Activated effector memory CD4-positive, alpha-beta T cell treated with anti-CD3 and anti-CD28 coated beads, Interleukin-2, amount 50 U/mL, for 16 hours (primary cell): ENCODE measurements around the gene PTPRM.

ENCODE experiments used
- DNase-seq: peaks from one replicate; pipeline ENCODE4 v3.0.0-alpha.2; 2020

The PTPRM gene

DNA sequence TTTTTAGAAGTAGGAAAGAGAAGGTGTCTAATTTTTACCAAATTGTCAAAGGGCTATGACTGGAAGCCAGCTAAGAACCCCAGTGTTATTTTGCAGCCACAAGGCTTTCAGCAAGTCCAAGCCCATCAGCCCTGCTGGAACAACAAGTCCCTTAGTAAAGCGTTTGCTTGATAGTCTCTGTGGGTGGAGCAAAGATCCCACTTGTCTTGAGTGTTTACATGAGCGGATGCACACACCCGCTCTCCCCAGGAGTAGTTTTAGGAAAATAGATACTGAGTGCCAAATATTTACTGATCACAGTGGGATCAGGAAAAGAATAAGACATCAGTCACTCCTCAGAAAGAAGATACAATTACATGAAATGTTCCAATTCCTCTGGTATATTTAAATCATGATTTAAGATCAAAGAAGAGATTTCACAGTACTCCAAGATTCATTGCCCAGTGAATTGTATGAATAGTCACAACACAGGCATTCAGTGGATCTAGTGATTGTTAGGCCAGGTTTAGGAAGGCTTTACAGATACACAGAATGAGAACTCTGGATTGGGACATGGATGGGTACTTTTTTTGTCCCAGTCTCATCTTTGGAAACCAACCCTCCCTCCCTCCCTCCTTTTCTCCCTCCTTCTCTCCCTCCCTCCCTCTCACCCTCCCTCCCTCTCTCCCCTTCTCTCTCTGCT, 514.9 kb downstream of the PTPRM start:
- DNase-seq = no peak

GRCh38 chr18:8084160-8084559, 517.0 kb downstream of the PTPRM start:
- no peak for DNase-seq

- no peak for DNase-seq
These were observed 521.5 kb downstream of the PTPRM start for GRCh38 chr18:8088626-8089025.

DNA sequence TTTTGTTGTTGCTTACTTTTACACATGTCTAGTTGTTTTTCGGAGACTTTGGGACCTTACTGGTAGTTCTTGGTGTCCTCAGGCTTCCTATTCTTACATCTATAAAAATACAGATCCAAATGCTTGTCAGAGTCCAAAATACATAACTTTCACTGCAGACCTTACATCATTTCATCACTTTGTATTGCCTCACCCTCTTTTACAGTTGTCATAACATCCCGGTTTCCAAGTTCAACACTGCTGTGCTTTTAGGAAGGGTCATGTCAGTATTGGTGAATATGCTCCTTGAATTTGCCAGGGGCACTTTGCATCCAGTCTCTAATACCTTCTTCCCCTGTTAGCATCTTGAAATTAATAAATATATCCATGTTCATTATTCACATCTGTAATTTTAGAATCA, 523.9 kb downstream of the PTPRM start:
- no peak for DNase-seq

DNA sequence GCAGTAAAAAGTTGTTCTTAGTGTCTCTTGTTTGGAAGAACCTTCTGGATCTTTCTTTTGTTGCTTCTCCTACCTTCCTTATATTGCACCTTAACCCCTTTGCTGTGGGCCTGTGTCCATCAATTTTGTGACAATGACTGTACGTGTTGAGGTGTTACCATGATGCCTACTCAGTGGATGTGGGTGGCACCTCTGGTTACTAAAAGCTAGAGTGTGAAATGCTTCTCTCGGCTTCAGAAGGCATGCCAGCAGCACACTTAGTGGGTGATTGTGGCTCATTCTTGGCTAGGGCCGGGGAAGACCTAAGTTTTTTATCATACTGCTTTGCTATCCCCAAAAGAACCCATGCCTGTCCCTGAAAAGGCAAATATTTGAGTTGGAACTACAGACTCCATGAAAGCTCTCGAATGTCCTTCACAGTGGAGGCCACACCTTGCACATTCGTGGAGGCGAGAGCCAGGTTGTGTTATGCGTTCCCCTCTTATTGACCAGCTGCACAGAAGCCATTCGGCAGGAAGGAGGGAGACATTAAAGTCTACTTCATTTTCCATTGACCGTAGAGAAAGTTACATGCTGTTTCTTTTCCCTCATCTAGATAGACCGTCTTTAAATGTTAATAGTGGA, 528.9 kb downstream of the PTPRM start:
- no peak for DNase-seq

DNA sequence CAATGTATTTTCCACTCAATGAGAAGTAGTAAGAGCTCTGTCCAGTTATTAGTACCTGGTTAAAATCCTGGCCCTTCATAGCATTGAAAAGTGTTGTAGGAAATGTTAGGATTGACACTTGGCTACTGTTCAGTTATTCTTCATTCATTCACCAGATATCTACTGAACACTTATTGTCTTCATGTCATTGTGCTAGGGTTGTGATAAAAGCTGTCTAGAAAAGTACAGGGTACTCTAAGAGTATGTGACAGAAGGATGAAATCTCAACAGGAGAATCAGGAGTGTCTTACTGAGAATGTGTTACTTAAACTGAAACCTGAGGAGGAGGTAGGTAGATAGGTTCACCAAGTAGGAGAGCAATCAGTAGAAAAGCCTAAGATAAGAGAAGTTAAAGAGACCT, 530.3 kb downstream of the PTPRM start:
- no peak for DNase-seq

GRCh38 chr18:8097927-8098326, 530.8 kb downstream of the PTPRM start:
- DNase-seq = no peak

DNA sequence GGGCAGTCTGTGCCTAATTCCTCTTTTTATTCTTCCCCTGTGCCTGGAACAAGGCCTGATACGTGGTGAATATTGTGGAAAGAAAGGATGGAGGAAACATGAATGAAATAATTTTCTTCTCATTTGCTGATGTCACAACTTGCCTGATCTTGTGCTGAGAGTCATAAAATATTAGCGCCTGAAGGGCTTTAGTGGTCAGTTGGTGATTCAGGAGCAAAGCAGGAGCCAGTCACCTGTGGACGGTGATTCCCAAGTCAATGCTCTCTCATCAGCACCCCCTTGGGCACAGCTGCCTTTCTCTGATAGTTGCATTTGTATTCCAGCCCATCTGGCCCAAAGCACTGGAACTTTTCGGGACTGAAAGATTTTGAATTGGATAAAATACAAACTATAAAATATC, 539.5 kb downstream of the PTPRM start:
- DNase-seq = no peak

DNA sequence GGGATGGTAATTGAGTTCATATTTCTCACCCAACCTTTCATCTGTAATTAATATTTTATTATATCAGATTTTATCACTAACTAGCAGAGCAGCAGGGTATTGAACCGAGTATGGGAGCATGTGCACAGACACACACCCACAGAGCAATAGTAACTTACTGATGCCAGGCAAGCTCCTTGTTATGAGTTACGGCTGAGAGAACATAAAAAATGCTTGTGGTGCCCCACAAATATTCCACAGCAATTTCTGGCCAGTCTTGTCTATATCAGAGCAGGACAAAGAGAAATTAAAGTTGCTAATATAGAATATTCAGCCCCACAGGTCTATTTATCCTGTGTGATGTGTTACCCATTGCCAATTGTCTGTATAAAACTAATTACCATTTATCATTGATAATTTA, 540.3 kb downstream of the PTPRM start:
- DNase-seq = no peak

GRCh38 chr18:8114480-8114879, 547.4 kb downstream of the PTPRM start:
- DNase-seq = no peak

DNA sequence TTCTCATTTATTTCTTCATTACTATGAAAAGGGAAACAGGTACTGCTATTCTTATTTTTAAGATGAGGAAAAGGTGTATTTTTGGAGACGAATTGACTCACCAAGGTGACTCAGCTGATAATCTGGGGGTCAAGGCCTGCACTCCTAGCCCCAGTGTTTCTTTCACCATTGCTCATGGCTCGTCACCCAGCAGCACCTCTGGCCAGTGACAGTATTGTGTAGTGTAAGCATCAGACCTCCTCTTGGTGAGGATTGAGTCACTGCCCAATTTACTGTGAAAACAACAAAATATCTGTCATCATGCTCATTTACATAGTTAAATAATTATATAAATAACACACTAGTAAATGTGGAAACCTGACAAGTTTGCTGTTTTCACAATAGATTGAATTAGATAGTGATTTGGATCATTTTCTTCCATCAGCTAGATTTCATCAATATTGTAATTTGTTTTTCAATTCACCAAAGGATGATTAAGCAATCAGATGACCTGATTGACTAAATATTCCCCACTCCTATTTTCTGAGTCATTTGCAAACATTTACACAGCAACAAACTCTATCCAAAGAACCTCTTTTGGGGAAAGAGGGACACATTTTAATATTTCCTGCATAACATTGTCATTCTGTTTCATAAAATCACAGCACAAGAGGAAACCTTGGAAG, 549.4 kb downstream of the PTPRM start:
- DNase-seq = no peak

DNA sequence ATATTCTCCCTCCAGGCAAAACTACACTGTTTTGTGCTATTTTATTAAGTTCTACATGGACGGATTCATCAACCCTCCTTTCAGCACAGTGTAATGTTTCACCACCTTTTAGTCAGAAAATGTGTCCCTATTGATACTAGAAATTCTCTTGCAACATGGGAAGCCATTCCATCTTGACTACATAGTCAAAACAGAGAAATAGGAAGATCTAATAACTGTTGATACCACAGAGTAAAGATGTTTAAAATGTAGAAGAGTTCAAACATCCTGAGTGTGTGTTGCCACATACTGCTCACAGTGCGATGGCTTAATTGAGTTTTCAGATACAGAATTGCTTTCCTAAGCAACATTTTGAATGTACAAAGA, 549.9 kb downstream of the PTPRM start:
- no peak for DNase-seq

- no peak for DNase-seq
These were observed 554.0 kb downstream of the PTPRM start for GRCh38 chr18:8121101-8121500.

GRCh38 chr18:8121942-8122480, 554.9 kb downstream of the PTPRM start:
- DNase-seq = no peak

GRCh38 chr18:8124232-8125146, 557.4 kb downstream of the PTPRM start:
- no peak for DNase-seq

GRCh38 chr18:8130096-8130495, 563.0 kb downstream of the PTPRM start:
- DNase-seq = no peak

DNA sequence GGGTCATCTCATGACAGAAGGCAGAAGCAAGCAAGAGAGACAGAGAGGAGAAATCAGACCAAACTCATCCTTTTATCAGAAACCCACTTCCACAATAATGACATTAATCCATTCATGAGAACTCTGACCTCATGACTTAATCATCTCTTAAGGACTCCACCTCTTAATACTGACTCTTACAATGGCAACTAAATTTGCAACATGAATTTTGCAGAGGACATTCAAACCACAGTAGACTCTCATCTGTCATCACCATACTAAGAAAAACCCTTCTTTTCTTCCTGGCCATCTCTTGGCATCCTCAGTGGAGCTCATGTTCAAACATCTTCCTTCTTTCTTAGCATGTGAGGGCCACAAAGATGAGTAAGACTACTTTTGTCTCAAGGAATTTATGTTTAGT, 565.9 kb downstream of the PTPRM start:
- no peak for DNase-seq

DNA sequence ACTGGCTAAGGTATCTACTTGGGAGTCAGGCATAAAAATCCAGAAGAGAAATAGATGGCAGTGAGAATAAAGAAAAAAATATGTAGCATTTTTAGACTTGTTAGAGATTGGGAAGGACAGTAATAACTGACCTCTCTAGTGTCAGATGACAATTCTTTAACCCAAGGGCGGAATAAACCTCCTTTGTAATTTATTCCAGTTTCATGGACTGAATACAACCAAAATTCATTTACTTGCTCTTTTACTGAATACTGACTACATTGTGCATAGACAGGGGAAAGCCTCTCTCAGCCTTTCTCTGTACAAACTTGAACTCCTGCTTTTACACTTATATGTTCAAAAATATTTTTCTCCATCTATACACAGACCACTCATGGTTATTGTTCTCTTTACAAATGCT, 566.8 kb downstream of the PTPRM start:
- no peak for DNase-seq

DNA sequence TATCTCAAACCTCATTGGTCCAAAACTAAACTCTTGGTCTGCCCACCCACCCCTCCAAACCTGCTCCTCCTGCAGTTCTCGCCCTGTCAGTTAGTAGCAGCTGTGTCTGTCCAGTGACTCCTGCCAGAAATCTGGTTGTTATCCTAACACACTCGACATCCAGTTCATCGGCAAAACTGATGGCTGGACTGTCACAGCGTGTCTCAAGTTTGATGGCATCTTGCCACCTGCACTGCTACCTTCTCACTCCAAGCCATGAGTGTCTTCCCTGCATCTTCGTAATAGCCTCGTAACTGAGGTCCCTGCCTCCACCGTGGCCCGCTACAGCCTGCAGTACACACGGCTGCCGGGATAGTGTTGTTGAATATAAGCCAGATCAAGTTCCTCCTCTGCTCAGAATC, 572.0 kb downstream of the PTPRM start:
- no peak for DNase-seq

DNA sequence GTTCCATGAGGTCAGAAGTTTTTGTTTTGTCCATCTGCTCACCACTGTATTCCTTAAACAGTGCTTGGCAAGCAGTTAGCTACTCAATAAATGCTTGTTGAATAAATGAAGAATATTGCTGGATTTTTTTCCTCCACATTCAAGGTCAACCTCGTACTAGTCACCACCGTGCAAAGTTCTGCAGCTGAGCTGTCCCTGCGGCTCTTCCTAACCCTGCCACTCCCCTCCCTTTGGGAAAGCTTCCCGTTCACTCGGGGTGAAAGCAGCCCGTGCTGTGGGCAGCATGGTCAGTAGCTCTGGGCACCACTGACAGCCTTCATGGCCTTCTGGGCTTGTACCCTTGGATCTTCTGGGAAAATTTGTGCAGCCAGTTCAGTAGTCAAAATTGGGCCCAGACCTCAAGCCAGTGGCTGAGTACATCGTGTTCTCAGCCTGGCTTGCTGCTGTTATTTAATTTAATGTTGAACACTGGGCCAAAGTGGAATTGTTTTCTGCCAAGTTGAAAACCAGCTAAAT, 572.8 kb downstream of the PTPRM start:
- no peak for DNase-seq

- DNase-seq = no peak
These were observed 573.9 kb downstream of the PTPRM start for GRCh38 chr18:8140841-8141501.

- no peak for DNase-seq
These were observed 575.1 kb downstream of the PTPRM start for GRCh38 chr18:8142131-8142711.
